Measurements from ENCODE around the gene CYTH3. TPM values are rescaled to one million over a fixed set of nuclear protein-coding genes. Genes with fewer than 3 reads are reported as not detected.

CYTH3 gene
- total RNA-seq, 2 donors from 2014 or later: 83.8 to 89.4 TPM

DNA sequence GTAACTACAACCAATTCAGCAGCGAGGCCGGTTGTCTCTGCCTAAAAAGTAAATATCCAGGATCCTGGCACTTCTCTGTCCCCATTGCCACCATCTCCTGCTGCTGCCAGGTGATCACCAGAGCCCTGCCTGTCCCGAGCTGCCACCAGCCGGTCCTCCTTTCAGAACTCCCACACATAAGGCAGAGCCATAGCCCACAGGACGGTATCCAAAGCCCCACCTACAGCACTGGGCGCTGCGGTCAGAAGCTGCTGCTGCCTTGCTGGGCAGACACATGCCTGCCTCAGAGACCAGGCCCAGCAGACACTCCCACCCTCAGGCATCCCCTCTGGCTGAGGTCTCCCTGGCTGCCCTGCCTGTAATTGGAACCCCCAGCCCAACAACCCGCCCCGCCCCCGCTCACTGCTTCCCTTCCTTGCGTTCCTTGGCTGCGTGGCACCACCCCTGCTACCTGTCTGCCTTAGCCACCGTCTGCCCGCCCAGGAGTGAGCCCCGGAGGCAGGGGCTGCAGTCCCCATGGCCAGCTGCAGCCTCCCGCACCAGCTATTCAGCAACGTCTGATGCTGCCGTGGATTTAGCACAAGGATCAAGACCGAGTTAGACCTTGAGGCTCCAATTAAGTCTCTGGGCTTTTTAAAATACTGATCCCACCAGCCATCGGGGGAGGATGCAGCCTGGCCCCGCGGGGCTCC is 100.7 kb downstream of the CYTH3 start:
- Histone ChIP-seq H3K36me3 (peaks cover 15% of the 10 kb centered on the region), H3K9me3 (no peaks in the 10 kb centered on the region), H3K4me3 (no peak overlapping the region), H3K27me3 (replicated peaks; ENCODE audit: insufficient read depth) (no peaks in the 10 kb centered on the region), H3K27ac (no peak overlapping the region), H3K4me1 (ENCODE audit: control insufficient read depth in 1 of 2, low read depth in 2 of 2) (peaks cover 14 to 51% of the 10 kb centered on the region in 2 donors)
- TF ChIP-seq CTCF (IDR thresholded peaks at IDR 0.05): no peak
- no peak for ATAC-seq (ENCODE audit: insufficient number of reproducible peaks, low FRiP score, low read depth)
- DNase-seq (ENCODE audit: low spot score): no peak

GRCh38 chr7:6170571-6171531 is 101.6 kb downstream of the CYTH3 start:
- H3K36me3 ChIP-seq: peaks cover 15% of the 10 kb centered on the region
- DNase-seq (ENCODE audit: low spot score) (no peak), ATAC-seq (ENCODE audit: insufficient number of reproducible peaks, low FRiP score, low read depth) (no peak)
- TF ChIP-seq CTCF (IDR thresholded peaks at IDR 0.05): no peak
- no peak overlapping the region for H3K4me3 ChIP-seq
- no peaks in the 10 kb centered on the region for H3K9me3 ChIP-seq
- no peak overlapping the region for H3K27ac ChIP-seq
- no peaks in the 10 kb centered on the region for H3K27me3 ChIP-seq (replicated peaks; ENCODE audit: insufficient read depth)
- peaks cover 7 to 43% of the 10 kb centered on the region in 2 donors for H3K4me1 ChIP-seq (ENCODE audit: control insufficient read depth in 1 of 2, low read depth in 2 of 2)

- Histone ChIP-seq H3K4me1 (ENCODE audit: control insufficient read depth in 1 of 2, low read depth in 2 of 2) (peaks cover under 1 to 34% of the 10 kb centered on the region in 2 donors), H3K27me3 (replicated peaks; ENCODE audit: insufficient read depth) (no peaks in the 10 kb centered on the region), H3K27ac (no peak overlapping the region), H3K36me3 (peaks cover 18% of the 10 kb centered on the region), H3K9me3 (no peaks in the 10 kb centered on the region), H3K4me3 (no peak overlapping the region)
- ATAC-seq (ENCODE audit: insufficient number of reproducible peaks, low FRiP score, low read depth) (no peak), DNase-seq (ENCODE audit: low spot score) (no peak)
- no peak for TF ChIP-seq CTCF (IDR thresholded peaks at IDR 0.05)
Measured at GRCh38 chr7:6169805-6170520, 102.5 kb downstream of the CYTH3 start.

- peak overlapping the region in 1 of 2 donors; percentile 30 for H3K27ac ChIP-seq
- H3K4me3 ChIP-seq: no peak overlapping the region
- H3K9me3 ChIP-seq: no peaks in the 10 kb centered on the region
- TF ChIP-seq CTCF (IDR thresholded peaks at IDR 0.05): no peak
- ATAC-seq (ENCODE audit: insufficient number of reproducible peaks, low FRiP score, low read depth): no peak
- H3K36me3 ChIP-seq: peaks cover 25% of the 10 kb centered on the region
- no peaks in the 10 kb centered on the region for H3K27me3 ChIP-seq (replicated peaks; ENCODE audit: insufficient read depth)
- peaks cover 0 to 29% of the 10 kb centered on the region in 2 donors for H3K4me1 ChIP-seq (ENCODE audit: control insufficient read depth in 1 of 2, low read depth in 2 of 2)
- no peak for DNase-seq (ENCODE audit: low spot score)
Measured at GRCh38 chr7:6168477-6168868, 104.0 kb downstream of the CYTH3 start.

All from thoracic aorta (tissue), 2 donors.